Common myeloid progenitor, CD34-positive (primary cell): Measurements from ENCODE around the gene UGT1A5.

Source experiments
- CTCF ChIA-PET: fragments of 350-600 bp; sonication (Branson Sonifier 250); formaldehyde crosslinking; loops from one replicate; lab custom pipeline; 2021; ENCODE audit warnings: antibody characterized with exemption; lab: Charles Lee
- POLR2A ChIA-PET: fragments of 350-600 bp; sonication (Branson Sonifier 250); formaldehyde crosslinking; loops from one replicate; lab custom pipeline; 2021; ENCODE audit warnings: antibody characterized with exemption; lab: Charles Lee
- DNase-seq, 3 donors: peaks; one replicate each; pipeline versions ENCODE4 v3.0.0 to v3.0.0-alpha.2; 2013
- H3K27ac ChIP-seq, 2 experiments: 1 replicate in 1 of 2; 2 replicates in 1 of 2; pipeline ENCODE4 v1.7.0; 2013; ENCODE audit warnings: inconsistent platforms in 2 of 2, low read length in 2 of 2, mild to moderate bottlenecking in 2 of 2, low read depth in 1 of 2, moderate library complexity in 1 of 2; ENCODE audit not compliant: severe bottlenecking in 2 of 2, insufficient read depth in 1 of 2, poor library complexity in 1 of 2
- H3K27me3 ChIP-seq, 5 experiments: replicated peaks in 2 of 5; 1 replicate in 3 of 5; 2 replicates in 2 of 5; pipeline versions ENCODE4 v1.6.1 to v1.7.0; 2013; ENCODE audit warnings: low read length in 4 of 5, mild to moderate bottlenecking in 2 of 5, moderate library complexity in 2 of 5, inconsistent platforms in 1 of 5; ENCODE audit not compliant: insufficient read depth in 5 of 5, control insufficient read depth in 4 of 5
- H3K36me3 ChIP-seq, 4 experiments: 1 replicate in 2 of 4; 2 replicates in 2 of 4; pipeline versions ENCODE4 v1.6.1 to v1.7.0; 2013; ENCODE audit warnings: low read length in 3 of 4, control low read depth in 1 of 4, mild to moderate bottlenecking in 1 of 4; ENCODE audit not compliant: control insufficient read depth in 4 of 4, insufficient read depth in 4 of 4
- H3K4me1 ChIP-seq, 4 experiments: 1 replicate in 3 of 4; 2 replicates in 1 of 4; pipeline versions ENCODE4 v1.6.1 to v1.7.1; 2013; ENCODE audit warnings: low read length in 3 of 4, mild to moderate bottlenecking in 3 of 4, control low read depth in 1 of 4, inconsistent platforms in 1 of 4, moderate library complexity in 1 of 4; ENCODE audit not compliant: control insufficient read depth in 4 of 4, insufficient read depth in 4 of 4; ENCODE audit errors: control extremely low read depth in 1 of 4
- H3K4me3 ChIP-seq, 7 experiments: 1 replicate in 4 of 7; 2 replicates in 3 of 7; pipeline versions ENCODE4 v1.5.1 to v1.7.0; 2013; ENCODE audit warnings: mild to moderate bottlenecking in 7 of 7, low read length in 6 of 7, moderate library complexity in 6 of 7, inconsistent platforms in 2 of 7, low read depth in 2 of 7, control low read depth in 1 of 7; ENCODE audit not compliant: insufficient read depth in 4 of 7, control insufficient read depth in 1 of 7; ENCODE audit errors: extremely low read depth in 1 of 7
- H3K9me3 ChIP-seq, 5 experiments: 1 replicate in 4 of 5; 2 replicates in 1 of 5; pipeline versions ENCODE4 v1.6.1 to v1.7.1; 2013; ENCODE audit warnings: low read length in 4 of 5, mild to moderate bottlenecking in 2 of 5, inconsistent platforms in 1 of 5, low read depth in 1 of 5, moderate library complexity in 1 of 5; ENCODE audit not compliant: control insufficient read depth in 4 of 5, insufficient read depth in 2 of 5; ENCODE audit errors: control extremely low read depth in 1 of 5
- WGBS: methylation state at CpG from one replicate; pipeline ENCODE4 v1.1.5; 2013; ENCODE audit not compliant: insufficient coverage; 5-methylcytosine and 5-hydroxymethylcytosine counted together

UGT1A5 gene

GRCh38 chr2:233686928-233687327 lies 25.8 kb upstream of the UGT1A5 start:
- no peaks in the 10 kb centered on the region for H3K9me3 ChIP-seq
- H3K4me3 ChIP-seq: no peak overlapping the region
- H3K36me3 ChIP-seq: no peaks in the 10 kb centered on the region
- DNase-seq: peak in 2 of 3 donors; percentile 9 to 15
- no peak overlapping the region for H3K27ac ChIP-seq
- H3K4me1 ChIP-seq: peaks cover 8 to 41% (median 20%) of the 10 kb centered on the region in 4 experiments
- ChIA-PET POLR2A (no interaction called here), CTCF (no interaction called here)
- WGBS: 98% methylated on average over 4 of the region's 5 CpGs
- H3K27me3 ChIP-seq: no peaks in the 10 kb centered on the region

DNA sequence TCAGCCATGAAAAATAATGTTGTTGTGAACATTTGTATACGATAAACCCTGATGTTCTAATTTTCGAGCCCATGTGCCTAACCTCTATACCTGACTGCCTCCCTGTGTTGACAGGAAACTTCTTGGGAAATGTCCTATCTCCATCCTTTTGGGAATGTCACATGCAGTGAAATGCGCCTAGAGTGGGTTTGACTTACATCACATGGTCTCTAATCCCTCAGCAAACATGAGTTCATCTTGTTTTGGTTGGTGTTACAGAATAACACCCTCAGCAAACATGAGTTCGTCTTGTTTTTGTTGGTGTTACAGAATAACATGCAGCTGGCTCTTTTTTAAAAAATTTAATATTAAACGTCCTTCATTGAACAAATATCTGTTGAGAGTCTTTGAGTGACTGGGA lies 24.4 kb upstream of the UGT1A5 start:
- Histone ChIP-seq H3K9me3 (no peaks in the 10 kb centered on the region), H3K4me3 (no peak overlapping the region), H3K27ac (no peak overlapping the region), H3K27me3 (no peaks in the 10 kb centered on the region), H3K4me1 (peaks cover 2 to 29% (median 13%) of the 10 kb centered on the region in 4 experiments), H3K36me3 (no peaks in the 10 kb centered on the region)
- DNase-seq: no peak
- CTCF ChIA-PET: no interaction called here
- 100% methylated on average over 3 of the region's 5 CpGs for WGBS
- POLR2A ChIA-PET: no interaction called here

- ChIA-PET CTCF (no interaction called here), POLR2A (no interaction called here)
- no peaks in the 10 kb centered on the region for H3K27me3 ChIP-seq
- H3K4me1 ChIP-seq: peaks cover 2 to 22% (median 12%) of the 10 kb centered on the region in 4 experiments
- DNase-seq: peak in 2 of 3 donors; percentile 38 to 49
- no peaks in the 10 kb centered on the region for H3K9me3 ChIP-seq
- no peak overlapping the region for H3K4me3 ChIP-seq
- H3K36me3 ChIP-seq: no peaks in the 10 kb centered on the region
- no peak overlapping the region for H3K27ac ChIP-seq
Observed at GRCh38 chr2:233689031-233689430, 23.7 kb upstream of the UGT1A5 start.

DNA sequence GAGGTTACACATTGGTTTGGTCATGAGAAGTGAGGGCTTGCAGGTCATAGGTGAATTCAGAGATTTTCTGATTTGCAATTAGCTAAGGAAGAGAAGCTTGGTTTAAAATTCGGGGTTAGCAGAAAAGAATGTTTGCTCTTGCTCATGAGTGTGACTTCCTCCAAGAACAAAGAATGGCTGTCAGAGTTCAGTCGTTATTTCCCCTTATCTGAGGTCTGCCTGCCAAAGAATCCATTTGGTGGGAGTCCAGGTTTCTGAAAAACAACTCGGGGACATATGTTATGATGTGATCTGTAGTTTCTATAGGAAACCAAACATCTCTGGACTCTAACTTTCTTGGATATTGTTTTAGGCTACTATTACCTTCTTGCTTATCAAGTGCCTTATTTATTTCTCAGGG lies 23.2 kb upstream of the UGT1A5 start:
- peak in 2 of 3 donors; percentile 46 to 65 for DNase-seq

DNA sequence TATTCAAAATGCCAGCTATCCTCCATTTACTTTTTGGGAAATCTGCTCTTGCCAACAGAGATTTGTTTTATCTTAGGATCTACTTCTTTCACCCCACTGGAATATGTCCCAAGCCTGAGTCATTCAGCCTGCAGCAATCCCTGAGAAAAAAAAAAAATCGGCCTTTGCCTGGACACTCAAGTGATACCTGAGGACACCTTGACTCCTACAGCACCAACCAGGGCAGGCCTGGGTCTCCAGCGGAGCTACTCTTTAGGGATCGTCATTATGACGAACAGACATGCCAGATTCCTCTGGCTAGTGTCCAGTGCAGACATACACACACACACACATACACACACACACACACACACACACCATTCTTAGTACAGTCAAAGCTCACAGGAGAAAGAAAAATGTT lies 22.3 kb upstream of the UGT1A5 start:
- Histone ChIP-seq H3K4me3 (no peak overlapping the region), H3K27me3 (no peaks in the 10 kb centered on the region), H3K27ac (no peak overlapping the region), H3K36me3 (no peaks in the 10 kb centered on the region), H3K9me3 (no peaks in the 10 kb centered on the region), H3K4me1 (peaks cover 2 to 22% (median 12%) of the 10 kb centered on the region in 4 experiments)
- ChIA-PET POLR2A (no interaction called here), CTCF (interaction anchor here (1.5 kb wide), 1 partner anchor 9 kb away, joined by 6 read pairs; no protein-coding TSS in a partner anchor)
- 100% methylated on average over 1 of the region's 4 CpGs for WGBS
- no peak for DNase-seq

More for the DNA sequence above, 23.2 kb upstream of the UGT1A5 start:
- CTCF ChIA-PET: no interaction called here
- Histone ChIP-seq H3K9me3 (no peaks in the 10 kb centered on the region), H3K27me3 (no peaks in the 10 kb centered on the region), H3K4me3 (no peak overlapping the region), H3K27ac (no peak overlapping the region), H3K36me3 (no peaks in the 10 kb centered on the region), H3K4me1 (peaks cover 2 to 22% (median 12%) of the 10 kb centered on the region in 4 experiments)
- POLR2A ChIA-PET: no interaction called here
- 5% methylated on average over 2 of the region's 3 CpGs for WGBS

GRCh38 chr2:233691443-233692433 lies 21.0 kb upstream of the UGT1A5 start:
- no peak for DNase-seq
- H3K4me1 ChIP-seq: peaks cover 2 to 22% (median 12%) of the 10 kb centered on the region in 4 experiments
- H3K27ac ChIP-seq: no peak overlapping the region
- no peak overlapping the region for H3K4me3 ChIP-seq
- 82% methylated on average over 6 of the region's 11 CpGs for WGBS
- H3K9me3 ChIP-seq: no peaks in the 10 kb centered on the region
- CTCF ChIA-PET: interaction anchor here (1.2 to 1.5 kb wide), 2 partner anchors 8 to 37 kb away, joined by 3 to 6 read pairs; partner anchors contain the start of gene UGT1A3
- H3K27me3 ChIP-seq: no peaks in the 10 kb centered on the region
- no peaks in the 10 kb centered on the region for H3K36me3 ChIP-seq
- POLR2A ChIA-PET: no interaction called here

GRCh38 chr2:233692648-233693047 lies 20.1 kb upstream of the UGT1A5 start, which contains the start of gene UGT1A6:
TSS of gene UGT1A6 (plus strand) at chr2:233692890. CDS start at chr2:233693005, 115 bp downstream.
- peaks cover 2 to 20% (median 12%) of the 10 kb centered on the region in 4 experiments for H3K4me1 ChIP-seq
- WGBS: 100% methylated on average over 2 of the region's 4 CpGs
- CTCF ChIA-PET: interaction anchor here (1.2 kb wide), 1 partner anchor 36 kb away, joined by 3 read pairs; the partner anchor contains the start of gene UGT1A3

More at GRCh38 chr2:233692648-233693047, 20.1 kb upstream of the UGT1A5 start, which contains the start of gene UGT1A6:
- Histone ChIP-seq H3K27ac (no peak within 1 kb of the TSS), H3K36me3 (no peaks in the 10 kb centered on the region), H3K9me3 (no peaks in the 10 kb centered on the region), H3K4me3 (no peak within 1 kb of the TSS), H3K27me3 (no peaks in the 10 kb centered on the region)
- POLR2A ChIA-PET: no interaction called here
- DNase-seq: no peak
